Osteocyte (in vitro differentiated cells): ENCODE results near the gene CACNA2D3. TPM values are rescaled to one million over a fixed set of nuclear protein-coding genes. Genes with fewer than 3 reads are reported as not detected.

Experiments
- DNase-seq: peaks from one replicate; pipeline ENCODE4 v3.0.0; 2021; ENCODE audit warnings: mixed read lengths; ENCODE audit not compliant: unreplicated experiment; ENCODE audit errors: extremely low spot score
- H3K27ac Mint-ChIP-seq: one replicate; pipeline ENCODE4 v1.8.0; 2021; ENCODE audit warnings: mild to moderate bottlenecking, mixed read lengths; ENCODE audit not compliant: unreplicated experiment
- H3K27me3 Mint-ChIP-seq: one replicate; pipeline ENCODE4 v1.8.0; 2021; ENCODE audit warnings: mixed read lengths; ENCODE audit not compliant: unreplicated experiment
- H3K36me3 Mint-ChIP-seq: one replicate; pipeline ENCODE4 v1.8.0; 2021; ENCODE audit warnings: mixed read lengths; ENCODE audit not compliant: unreplicated experiment
- H3K4me1 Mint-ChIP-seq: one replicate; pipeline ENCODE4 v1.8.0; 2021; ENCODE audit warnings: mixed read lengths; ENCODE audit not compliant: unreplicated experiment
- H3K4me3 Mint-ChIP-seq: one replicate; pipeline ENCODE4 v1.8.0; 2021; ENCODE audit warnings: mild to moderate bottlenecking, moderate library complexity, mixed read lengths; ENCODE audit not compliant: unreplicated experiment
- H3K9me3 Mint-ChIP-seq: one replicate; pipeline ENCODE4 v1.8.0; 2021; ENCODE audit warnings: mixed read lengths; ENCODE audit not compliant: unreplicated experiment
- CTCF ChIP-seq: fragments of 200-600 bp; sonication (generic); IDR thresholded peaks from 2 replicates; pipeline ENCODE4 v1.5.0; 2021; ENCODE audit warnings: antibody characterized with exemption, mild to moderate bottlenecking, moderate library complexity
- total RNA-seq: library from RNA; stranded (reverse); gene quantifications from 2 replicates; pipeline ENCODE4 v1.2.1, GENCODE V29; 2021

The CACNA2D3 gene
- total RNA-seq, 1 donor from 2014 or later: 0.46 TPM

GRCh38 chr3:54570008-54570407 is 447.7 kb downstream of the CACNA2D3 start:
- Mint-ChIP-seq H3K9me3 (peaks cover 9% of the 10 kb centered on the region), H3K27ac (no peak overlapping the region), H3K4me1 (no peaks in the 10 kb centered on the region), H3K36me3 (no peaks in the 10 kb centered on the region), H3K27me3 (no peaks in the 10 kb centered on the region), H3K4me3 (no peak overlapping the region)
- TF ChIP-seq CTCF: no peak
- DNase-seq: no peak

- Mint-ChIP-seq H3K4me1 (no peaks in the 10 kb centered on the region), H3K27ac (no peak overlapping the region), H3K36me3 (no peaks in the 10 kb centered on the region), H3K27me3 (no peaks in the 10 kb centered on the region), H3K4me3 (no peak overlapping the region), H3K9me3 (no peaks in the 10 kb centered on the region)
- DNase-seq: no peak
- no peak for TF ChIP-seq CTCF
Observed at GRCh38 chr3:54572197-54572895, 450.0 kb downstream of the CACNA2D3 start.

GRCh38 chr3:54573858-54574257 is 451.5 kb downstream of the CACNA2D3 start:
- Mint-ChIP-seq H3K9me3 (peaks cover 2% of the 10 kb centered on the region), H3K4me3 (no peak overlapping the region), H3K4me1 (no peaks in the 10 kb centered on the region), H3K36me3 (no peaks in the 10 kb centered on the region), H3K27ac (no peak overlapping the region), H3K27me3 (no peaks in the 10 kb centered on the region)
- no peak for DNase-seq
- TF ChIP-seq CTCF: no peak

GRCh38 chr3:54574906-54575617 is 452.7 kb downstream of the CACNA2D3 start:
- Mint-ChIP-seq H3K9me3 (peaks cover 7% of the 10 kb centered on the region), H3K27ac (no peak overlapping the region), H3K4me1 (no peaks in the 10 kb centered on the region), H3K36me3 (no peaks in the 10 kb centered on the region), H3K27me3 (no peaks in the 10 kb centered on the region), H3K4me3 (no peak overlapping the region)
- TF ChIP-seq CTCF: no peak
- DNase-seq: no peak

GRCh38 chr3:54575618-54575960 is 453.2 kb downstream of the CACNA2D3 start:
- Mint-ChIP-seq H3K4me3 (no peak overlapping the region), H3K36me3 (no peaks in the 10 kb centered on the region)

More at GRCh38 chr3:54575618-54575960, 453.2 kb downstream of the CACNA2D3 start:
- no peak for TF ChIP-seq CTCF
- Mint-ChIP-seq H3K4me1 (no peaks in the 10 kb centered on the region), H3K27me3 (no peaks in the 10 kb centered on the region), H3K9me3 (peaks cover 11% of the 10 kb centered on the region), H3K27ac (no peak overlapping the region)
- no peak for DNase-seq
